HUES48 (cell line): Measurements from ENCODE around the gene PRSS36.

Experiments used
- H3K27ac ChIP-seq: one replicate; pipeline ENCODE4 v1.7.0; 2013; ENCODE audit warnings: low read depth, low read length, inconsistent platforms
- H3K27me3 ChIP-seq: 2 replicates; pipeline ENCODE4 v1.6.1; 2013; ENCODE audit warnings: mild to moderate bottlenecking, low read length; ENCODE audit not compliant: control insufficient read depth, insufficient read depth
- H3K36me3 ChIP-seq: 2 replicates; pipeline ENCODE4 v1.6.1; 2013; ENCODE audit warnings: low read length; ENCODE audit not compliant: control insufficient read depth, insufficient read depth
- H3K4me1 ChIP-seq: 2 replicates; pipeline ENCODE4 v1.6.1; 2013; ENCODE audit warnings: mild to moderate bottlenecking, low read length; ENCODE audit not compliant: control insufficient read depth, insufficient read depth
- H3K4me3 ChIP-seq: 2 replicates; pipeline ENCODE4 v1.5.1; 2013; ENCODE audit warnings: mild to moderate bottlenecking, low read depth, low read length
- H3K9ac ChIP-seq: 2 replicates; pipeline ENCODE4 v1.6.1; 2013; ENCODE audit warnings: mild to moderate bottlenecking, low read depth, low read length, moderate library complexity
- H3K9me3 ChIP-seq: 2 replicates; pipeline ENCODE4 v1.6.1; 2013; ENCODE audit warnings: low read length; ENCODE audit not compliant: control insufficient read depth, insufficient read depth

PRSS36 gene

DNA sequence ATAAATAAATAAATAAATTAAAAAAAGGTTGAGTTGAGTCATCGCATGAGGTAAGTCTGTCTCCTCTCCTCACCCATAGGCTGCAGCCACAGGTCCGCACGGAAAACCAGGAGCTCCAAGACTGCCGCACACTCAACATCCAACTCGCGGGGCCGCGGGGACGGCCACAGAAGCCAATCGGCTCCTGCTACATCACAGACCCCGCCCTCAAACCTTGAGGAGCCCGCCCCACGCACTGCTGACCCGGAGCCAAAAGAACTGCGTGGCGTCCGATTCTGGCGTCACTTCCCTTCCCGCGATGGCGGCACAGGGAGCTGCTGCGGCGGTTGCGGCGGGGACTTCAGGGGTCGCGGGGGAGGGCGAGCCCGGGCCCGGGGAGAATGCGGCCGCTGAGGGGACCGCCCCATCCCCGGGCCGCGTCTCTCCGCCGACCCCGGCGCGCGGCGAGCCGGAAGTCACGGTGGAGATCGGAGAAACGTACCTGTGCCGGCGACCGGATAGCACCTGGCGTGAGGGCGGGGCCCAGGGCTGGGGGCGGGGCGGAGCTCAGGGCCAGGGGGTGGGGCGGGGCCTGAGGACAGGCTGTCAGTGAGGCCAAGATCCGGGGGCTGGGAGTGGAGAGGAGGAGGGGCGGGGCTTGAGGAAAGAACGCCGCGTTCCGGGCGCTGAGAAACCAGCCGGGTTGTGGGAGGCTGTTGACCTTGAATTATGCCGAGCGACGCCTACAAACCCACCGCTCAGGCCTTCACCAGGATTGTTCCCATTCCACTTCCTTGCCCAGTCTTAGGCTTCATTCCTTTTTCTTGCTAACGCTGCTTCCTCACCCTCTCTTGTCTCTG, 32.3 kb downstream of the PRSS36 start, which contains the start of gene KAT8:
KAT8 (plus strand) TSS at position 281 of the 839 bp plus-strand sequence; CDS start at position 299, 18 bp downstream.
- Histone ChIP-seq H3K9ac (peak within 1 kb of the TSS; percentile 84), H3K27me3 (no peaks in the 10 kb centered on the region), H3K9me3 (no peaks in the 10 kb centered on the region), H3K27ac (peak within 1 kb of the TSS; percentile 97), H3K4me1 (no peaks in the 10 kb centered on the region), H3K4me3 (peak within 1 kb of the TSS; percentile 93), H3K36me3 (peaks cover 40% of the 10 kb centered on the region)

DNA sequence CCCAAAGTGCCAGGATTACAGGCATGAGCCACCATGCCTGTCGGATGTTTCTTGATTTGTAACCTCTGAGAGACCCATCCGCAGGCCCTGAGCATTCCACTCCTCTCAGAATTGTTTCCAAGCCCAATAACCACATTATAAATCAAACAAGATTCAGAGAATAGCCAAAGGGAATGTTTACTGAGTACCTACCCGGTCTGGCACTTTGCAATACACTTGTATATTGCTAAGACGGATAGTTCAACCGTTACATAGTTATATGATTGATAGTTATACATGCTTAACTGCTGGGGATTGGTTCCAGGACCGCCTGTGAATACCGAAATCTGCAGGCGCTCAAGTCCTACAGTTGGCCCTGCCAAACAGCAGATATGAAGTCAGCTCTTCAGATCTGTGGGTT, 35.4 kb downstream of the PRSS36 start:
- Histone ChIP-seq H3K4me1 (no peaks in the 10 kb centered on the region), H3K36me3 (peaks cover 42% of the 10 kb centered on the region), H3K9ac (no peak overlapping the region), H3K27me3 (no peaks in the 10 kb centered on the region), H3K9me3 (no peaks in the 10 kb centered on the region), H3K4me3 (no peak overlapping the region), H3K27ac (no peak overlapping the region)

DNA sequence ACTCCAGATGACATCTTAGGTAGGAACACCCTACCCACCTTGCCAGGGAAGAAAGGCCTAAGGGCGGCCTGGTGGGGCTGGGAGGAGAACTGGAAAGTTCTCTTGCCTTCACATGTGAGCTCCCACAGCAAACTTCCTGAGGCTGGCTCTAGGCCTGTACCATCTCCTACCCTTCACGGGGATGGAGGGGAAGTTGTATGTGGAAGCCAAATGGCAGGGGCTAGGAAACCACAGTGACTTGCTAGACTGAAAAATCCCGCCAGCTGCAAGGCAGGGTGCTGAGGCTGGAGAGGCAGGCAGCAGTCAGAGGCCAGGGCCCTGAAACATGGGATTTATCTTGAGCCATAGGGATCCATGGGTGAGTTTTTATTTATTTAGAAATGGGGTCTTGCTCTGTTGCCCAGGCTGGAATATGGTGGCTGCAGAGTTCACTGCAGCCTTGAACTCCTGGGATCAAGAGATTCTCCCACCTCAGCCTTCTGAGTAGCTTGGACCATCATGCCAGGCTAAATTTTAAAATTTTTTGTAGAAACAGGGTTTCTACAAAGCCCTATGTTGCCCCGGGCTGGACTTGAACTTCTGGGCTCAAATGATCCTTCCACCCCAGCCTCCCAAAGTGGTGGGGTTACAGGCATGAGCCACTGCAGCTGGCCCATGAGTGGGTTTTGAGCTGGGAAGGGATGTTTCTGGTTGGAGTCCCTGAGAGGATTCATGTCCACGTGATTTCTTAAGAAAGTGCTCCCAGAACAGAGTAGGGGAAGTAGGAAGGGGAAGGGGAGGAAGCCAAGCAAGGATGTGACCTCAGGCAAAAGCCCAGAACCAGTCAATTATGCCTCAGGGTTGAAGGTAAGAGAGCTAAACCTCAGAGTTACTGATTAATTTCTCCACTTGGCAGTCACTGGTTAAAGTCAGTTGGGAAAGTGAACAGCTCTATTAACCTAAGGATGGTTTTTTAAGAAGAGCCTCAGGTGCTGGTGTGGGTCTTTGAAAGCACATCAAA, 36.4 kb downstream of the PRSS36 start:
- H3K9me3 ChIP-seq: no peaks in the 10 kb centered on the region
- H3K4me1 ChIP-seq: no peaks in the 10 kb centered on the region
- H3K4me3 ChIP-seq: no peak overlapping the region
- no peak overlapping the region for H3K9ac ChIP-seq
- no peaks in the 10 kb centered on the region for H3K27me3 ChIP-seq
- no peak overlapping the region for H3K27ac ChIP-seq
- H3K36me3 ChIP-seq: peaks cover 35% of the 10 kb centered on the region

DNA sequence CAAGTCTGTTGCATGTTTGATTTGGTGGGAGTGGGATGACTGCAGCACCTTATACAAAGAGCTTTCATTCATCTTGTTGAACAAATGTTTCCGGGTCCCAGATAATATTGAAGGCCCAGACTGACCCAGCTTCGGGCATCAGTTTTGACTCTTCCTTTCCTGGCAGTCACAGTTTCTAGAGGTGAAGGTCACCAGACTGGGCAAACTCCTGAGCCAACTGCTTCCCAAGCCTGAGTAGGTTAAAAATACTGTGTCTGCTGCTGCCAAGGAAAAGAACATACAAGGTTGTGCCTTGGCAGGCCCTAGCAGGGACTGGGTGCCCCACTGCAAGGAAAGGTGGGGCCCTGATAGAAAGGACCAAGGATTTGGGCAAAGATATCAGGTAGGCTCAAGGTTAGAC, 37.2 kb downstream of the PRSS36 start:
- Histone ChIP-seq H3K9ac (no peak overlapping the region), H3K27me3 (no peaks in the 10 kb centered on the region), H3K36me3 (peaks cover 35% of the 10 kb centered on the region), H3K4me1 (peaks cover 4% of the 10 kb centered on the region; the same call in 1 of the 2 replicates), H3K9me3 (no peaks in the 10 kb centered on the region), H3K27ac (no peak overlapping the region), H3K4me3 (no peak overlapping the region)

- Histone ChIP-seq H3K36me3 (peaks cover 35% of the 10 kb centered on the region), H3K9me3 (no peaks in the 10 kb centered on the region), H3K27me3 (no peaks in the 10 kb centered on the region), H3K9ac (no peak overlapping the region), H3K27ac (no peak overlapping the region), H3K4me1 (peaks cover 6% of the 10 kb centered on the region; the same call in 1 of the 2 replicates), H3K4me3 (no peak overlapping the region)
These were observed 37.9 kb downstream of the PRSS36 start for GRCh38 chr16:31111881-31112466.

DNA sequence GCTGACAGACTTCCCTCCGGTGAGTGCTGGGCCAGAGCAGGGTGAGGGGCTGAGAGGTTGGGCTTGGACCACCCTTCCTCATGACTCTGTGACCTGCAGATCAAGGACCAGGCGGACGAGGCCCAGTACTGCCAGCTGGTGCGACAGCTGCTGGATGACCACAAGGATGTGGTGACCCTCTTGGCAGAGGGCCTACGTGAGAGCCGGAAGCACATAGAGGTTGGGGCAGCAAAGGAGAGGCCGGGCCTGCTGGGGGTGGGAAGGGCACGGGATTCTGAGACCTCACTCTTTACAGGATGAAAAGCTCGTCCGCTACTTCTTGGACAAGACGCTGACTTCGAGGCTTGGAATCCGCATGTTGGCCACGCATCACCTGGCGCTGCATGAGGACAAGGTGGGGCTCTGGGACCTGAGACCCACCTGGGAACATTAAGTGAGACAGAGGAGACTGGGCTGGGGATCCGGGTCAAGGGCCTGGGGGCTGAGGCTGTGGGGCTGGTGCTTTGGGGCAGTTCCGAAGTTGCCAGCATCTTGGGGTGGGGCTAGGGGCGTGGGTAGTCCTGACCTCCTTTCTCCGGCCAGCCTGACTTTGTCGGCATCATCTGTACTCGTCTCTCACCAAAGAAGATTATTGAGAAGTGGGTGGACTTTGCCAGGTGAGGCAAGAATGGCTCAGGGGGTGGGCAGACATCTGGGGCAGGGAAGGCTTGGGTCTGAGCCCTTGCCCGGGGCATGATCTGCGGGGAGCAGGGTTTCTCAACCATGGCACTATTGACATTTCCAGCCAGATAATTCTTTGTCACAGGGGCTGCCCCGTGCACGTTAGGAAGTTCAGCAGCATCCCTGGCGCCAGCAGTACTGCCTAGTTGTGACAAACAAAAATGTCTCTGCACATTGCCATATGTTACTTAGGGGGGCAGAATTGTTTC, 39.5 kb downstream of the PRSS36 start:
- H3K27ac ChIP-seq: no peak overlapping the region

GRCh38 chr16:31109622-31110021, 40.2 kb downstream of the PRSS36 start:
- Histone ChIP-seq H3K9ac (no peak overlapping the region), H3K27me3 (no peaks in the 10 kb centered on the region), H3K9me3 (no peaks in the 10 kb centered on the region), H3K4me3 (no peak overlapping the region), H3K4me1 (peaks cover 6% of the 10 kb centered on the region), H3K36me3 (peaks cover 35% of the 10 kb centered on the region), H3K27ac (no peak overlapping the region)

More for the DNA sequence above, 39.5 kb downstream of the PRSS36 start:
- H3K4me1 ChIP-seq: peaks cover 6% of the 10 kb centered on the region
- H3K9ac ChIP-seq: no peak overlapping the region
- no peaks in the 10 kb centered on the region for H3K9me3 ChIP-seq
- H3K27me3 ChIP-seq: no peaks in the 10 kb centered on the region
- no peak overlapping the region for H3K4me3 ChIP-seq
- H3K36me3 ChIP-seq: peaks cover 35% of the 10 kb centered on the region

- H3K36me3 ChIP-seq: peaks cover 35% of the 10 kb centered on the region
- peak overlapping the region; percentile 64; the same call in 1 of the 2 replicates for H3K9ac ChIP-seq
- no peaks in the 10 kb centered on the region for H3K9me3 ChIP-seq
- peaks cover 6% of the 10 kb centered on the region for H3K4me1 ChIP-seq
- H3K27ac ChIP-seq: no peak overlapping the region
- peak overlapping the region; percentile 85 for H3K4me3 ChIP-seq
- H3K27me3 ChIP-seq: no peaks in the 10 kb centered on the region
These were observed 40.9 kb downstream of the PRSS36 start for GRCh38 chr16:31108794-31109558.

- peak within 1 kb of the TSS; percentile 85 for H3K4me3 ChIP-seq
- H3K36me3 ChIP-seq: peaks cover 35% of the 10 kb centered on the region
- H3K4me1 ChIP-seq: peaks cover 6% of the 10 kb centered on the region
- no peak within 1 kb of the TSS for H3K27ac ChIP-seq
- H3K9ac ChIP-seq: peak within 1 kb of the TSS; percentile 64; the same call in 1 of the 2 replicates
- no peaks in the 10 kb centered on the region for H3K27me3 ChIP-seq
- H3K9me3 ChIP-seq: no peaks in the 10 kb centered on the region
These were observed 41.7 kb downstream of the PRSS36 start, which contains the start of gene BCKDK for GRCh38 chr16:31108035-31108793. TSS of gene BCKDK (plus strand) at chr16:31108386. CDS start at chr16:31109224, 838 bp downstream.
